ENCODE results near the gene SLC7A7.
"Not testable (repeated sequence)": the region's sequence is repeated elsewhere in the genome, so short reads cannot be mapped to it uniquely, and the experiment has no call there.

SLC7A7 gene

DNA sequence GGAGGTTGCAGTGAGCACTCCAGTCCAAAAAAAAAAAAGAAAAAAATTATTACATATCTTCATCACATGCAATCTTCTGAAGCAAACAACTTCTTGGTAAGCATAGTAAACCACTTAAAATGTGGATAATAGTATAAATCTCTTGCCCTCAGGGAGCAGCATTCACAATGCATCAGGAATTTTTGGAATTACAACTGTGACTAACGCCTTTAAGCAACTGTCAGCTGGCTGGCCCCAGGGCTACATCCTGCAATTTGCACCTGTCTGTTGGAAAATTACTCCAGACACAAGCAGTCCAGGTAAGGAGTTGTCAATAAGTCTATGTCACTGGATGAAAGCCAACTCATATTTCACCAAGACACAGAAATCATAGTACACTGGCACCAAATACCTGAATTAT is 5.5 kb upstream of the SLC7A7 start:
- no peak for DNase-seq

DNA sequence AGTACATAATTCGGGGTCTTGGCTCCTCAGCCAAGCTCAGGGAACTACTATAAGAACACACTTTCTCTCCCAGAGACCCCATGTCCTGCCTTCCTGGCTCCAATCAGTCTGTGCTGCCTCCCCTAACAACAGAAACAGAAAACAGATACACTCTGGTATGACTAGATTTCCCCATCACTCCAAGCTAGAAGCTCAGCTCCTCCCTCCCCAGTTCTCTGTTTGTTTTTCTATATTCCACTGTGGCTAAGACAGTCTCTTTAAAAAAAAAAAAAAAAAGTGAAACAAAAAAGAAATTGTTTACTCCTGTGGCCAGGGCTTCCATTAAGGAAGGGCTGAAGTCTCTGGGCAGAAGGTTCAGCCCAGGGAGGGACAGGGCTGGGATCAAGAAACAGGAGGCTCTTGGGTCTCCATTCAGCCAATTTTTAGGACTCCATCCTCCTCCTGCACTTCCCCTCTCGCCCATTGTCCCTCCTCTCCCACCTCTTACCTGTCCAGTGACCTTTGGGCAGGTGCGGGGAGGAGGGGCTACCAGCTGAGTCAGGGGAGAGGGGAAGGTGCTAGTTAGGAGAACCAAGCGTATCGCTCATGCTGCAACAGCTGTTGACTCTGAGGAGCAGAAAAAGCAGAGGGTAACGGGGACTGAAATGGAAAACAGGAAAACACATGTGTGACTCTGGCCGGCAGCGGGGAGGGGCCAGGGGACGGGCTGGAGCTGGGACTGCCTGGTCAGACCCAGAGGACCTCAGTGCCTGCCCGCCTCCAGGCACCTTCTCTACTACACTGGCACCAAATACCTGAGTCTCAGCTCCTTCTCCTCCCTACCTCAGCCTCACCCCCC is 4.1 kb upstream of the SLC7A7 start:
- DNase-seq = no peak

DNA sequence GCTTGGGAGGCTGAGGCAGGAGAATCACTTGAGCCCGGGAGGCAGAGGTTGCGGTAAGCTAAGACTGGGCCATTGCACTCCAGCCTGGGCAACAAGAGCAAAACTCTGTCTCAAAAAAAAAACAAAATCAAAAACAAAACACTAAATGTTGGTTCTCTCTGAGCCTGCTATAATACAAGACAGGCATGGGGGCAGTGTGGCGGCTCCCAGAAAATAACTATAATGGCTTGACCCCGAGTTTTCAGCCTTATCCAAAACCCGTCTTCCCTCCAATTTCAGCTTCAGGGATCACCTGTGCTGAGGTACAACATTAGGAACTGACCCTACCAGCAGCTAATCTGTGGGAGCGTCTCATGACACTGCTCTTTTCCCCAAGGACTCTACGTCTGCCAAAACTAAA is 862 bp downstream of the SLC7A7 start:
- DNase-seq = no peak

GRCh38 chr14:22813145-22813544 is 2.1 kb downstream of the SLC7A7 start:
- no peak for DNase-seq

GRCh38 chr14:22812744-22813143 is 2.5 kb downstream of the SLC7A7 start:
- no peak for DNase-seq

- DNase-seq = no peak
Observed at GRCh38 chr14:22811722-22812121, 3.5 kb downstream of the SLC7A7 start.

DNA sequence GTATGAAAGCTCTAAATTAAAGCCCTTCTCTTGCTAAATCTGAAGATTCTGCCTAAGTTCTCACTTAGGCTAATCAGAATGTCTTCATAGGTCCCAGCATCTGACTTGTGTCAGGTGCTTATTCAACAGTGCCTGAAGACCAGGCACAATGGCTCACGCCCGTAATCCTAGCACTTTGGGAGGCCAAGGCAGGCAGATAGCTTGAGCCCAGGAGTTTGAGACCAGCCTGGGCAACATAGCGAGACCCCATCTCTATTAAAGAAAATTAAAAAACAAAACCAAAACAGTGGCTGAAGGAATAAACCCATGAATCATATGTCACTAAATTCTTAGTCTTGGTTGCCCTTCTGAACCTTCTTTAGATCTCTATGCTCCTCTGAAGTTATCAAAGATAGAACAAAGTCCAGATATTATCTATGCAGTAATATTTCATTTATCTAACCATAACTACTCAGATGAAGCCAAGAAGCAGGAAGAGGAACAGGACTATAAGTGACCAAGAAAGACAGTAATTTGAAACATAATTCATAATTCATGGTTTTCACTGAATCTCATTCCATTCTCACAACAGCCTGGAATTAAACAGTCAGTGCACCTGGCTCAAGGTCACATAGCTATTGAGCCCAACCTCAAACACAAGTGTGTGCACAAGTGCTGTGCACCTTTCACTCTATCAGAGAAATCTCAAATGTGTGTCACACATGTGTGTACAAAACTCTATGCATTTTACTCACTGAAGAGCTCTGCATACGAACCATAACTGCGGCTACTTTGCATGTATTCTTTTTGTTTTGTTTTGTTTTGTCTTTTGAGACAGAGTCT is 6.6 kb downstream of the SLC7A7 start:
- DNase-seq = no peak

- DNase-seq = no peak
Observed at GRCh38 chr14:22807432-22808087, 7.7 kb downstream of the SLC7A7 start.

GRCh38 chr14:22805235-22805634 is 10.0 kb downstream of the SLC7A7 start:
- DNase-seq = not testable (repeated sequence)

GRCh38 chr14:22803687-22803974 is 11.6 kb downstream of the SLC7A7 start:
- DNase-seq = no peak

DNA sequence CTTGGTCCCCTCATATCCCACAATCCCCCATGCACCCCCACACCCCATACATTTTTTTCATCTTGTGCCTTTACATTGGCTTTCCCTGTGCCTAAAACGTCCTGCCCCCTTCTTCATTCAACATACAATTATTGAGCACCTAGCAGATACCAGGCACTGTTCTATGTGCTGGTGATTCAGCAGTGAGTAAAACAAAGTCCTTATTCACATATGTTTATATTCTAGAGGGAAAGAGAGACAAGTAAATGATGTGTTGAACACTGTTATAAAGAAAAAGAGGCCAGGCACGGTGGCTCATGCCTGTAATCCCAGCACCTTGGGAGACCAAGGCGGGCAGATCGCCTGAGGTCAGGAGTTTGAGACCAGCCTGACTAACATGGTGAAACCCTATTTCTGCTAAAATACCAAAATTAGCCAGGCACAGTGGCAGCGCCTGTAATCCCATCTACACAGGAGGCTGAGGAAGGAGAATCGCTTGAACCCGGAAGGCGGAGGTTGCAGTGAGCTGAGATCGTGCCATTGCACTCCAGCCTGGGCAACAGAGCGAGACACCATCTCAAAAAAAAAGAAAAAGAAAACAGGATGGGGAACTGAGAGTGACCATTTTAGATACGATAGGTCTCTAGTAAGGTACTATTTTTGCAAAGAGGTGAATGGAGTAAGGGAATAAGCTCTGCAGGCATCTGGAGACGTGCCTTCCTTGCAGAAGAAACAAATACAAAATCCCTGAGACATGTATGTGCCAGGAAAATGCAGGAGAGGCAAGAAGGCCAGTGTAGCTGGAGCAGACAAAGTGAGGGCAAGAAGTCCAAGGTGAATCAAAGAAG is 12.2 kb downstream of the SLC7A7 start:
- DNase-seq = no peak

GRCh38 chr14:22801716-22802115 is 13.5 kb downstream of the SLC7A7 start:
- DNase-seq = no peak

GRCh38 chr14:22800346-22800745 is 14.9 kb downstream of the SLC7A7 start:
- DNase-seq = no peak

- DNase-seq = no peak
Observed at GRCh38 chr14:22798528-22798927, 16.7 kb downstream of the SLC7A7 start.

DNA sequence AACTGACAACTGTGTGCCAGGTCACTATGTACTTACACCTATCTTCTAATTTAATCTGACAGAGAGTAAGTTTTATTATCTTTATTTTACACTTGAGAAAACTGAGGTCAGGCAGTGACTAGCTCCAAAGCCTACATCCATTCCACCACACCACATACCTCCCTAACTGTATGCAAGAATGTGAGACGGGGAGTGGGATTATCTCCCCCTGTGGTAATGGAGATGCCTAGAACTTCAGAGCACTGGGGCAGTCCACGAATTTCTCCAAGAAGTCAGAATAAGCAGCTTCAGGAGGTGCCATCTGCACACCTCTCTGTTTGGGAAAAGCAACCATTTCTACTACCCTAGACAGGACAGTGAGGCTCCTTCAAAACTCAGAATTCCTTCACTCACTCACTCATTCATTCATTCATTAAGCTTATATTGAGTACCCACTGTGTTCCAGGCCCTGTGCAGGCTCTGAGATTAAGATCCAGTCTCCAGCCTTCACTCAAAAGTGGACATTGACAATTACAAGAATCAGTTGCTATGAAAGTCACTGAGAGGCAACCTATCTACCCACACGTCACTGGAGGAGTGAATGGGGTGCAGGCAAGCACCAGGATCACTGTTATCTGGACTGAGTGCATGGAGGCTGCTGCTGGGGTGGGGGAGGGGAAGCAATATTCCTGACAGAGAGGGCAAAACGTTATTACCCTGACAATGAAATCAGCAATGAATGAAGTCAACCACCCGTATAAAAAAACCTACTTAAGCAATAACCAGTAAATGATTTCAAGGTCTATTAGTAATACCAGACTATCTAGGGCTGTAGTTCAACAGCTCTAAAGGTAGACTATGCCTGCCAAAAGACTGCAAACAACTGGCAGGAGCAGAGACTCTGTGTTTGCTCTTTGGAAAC is 18.0 kb downstream of the SLC7A7 start:
- DNase-seq = no peak

DNA sequence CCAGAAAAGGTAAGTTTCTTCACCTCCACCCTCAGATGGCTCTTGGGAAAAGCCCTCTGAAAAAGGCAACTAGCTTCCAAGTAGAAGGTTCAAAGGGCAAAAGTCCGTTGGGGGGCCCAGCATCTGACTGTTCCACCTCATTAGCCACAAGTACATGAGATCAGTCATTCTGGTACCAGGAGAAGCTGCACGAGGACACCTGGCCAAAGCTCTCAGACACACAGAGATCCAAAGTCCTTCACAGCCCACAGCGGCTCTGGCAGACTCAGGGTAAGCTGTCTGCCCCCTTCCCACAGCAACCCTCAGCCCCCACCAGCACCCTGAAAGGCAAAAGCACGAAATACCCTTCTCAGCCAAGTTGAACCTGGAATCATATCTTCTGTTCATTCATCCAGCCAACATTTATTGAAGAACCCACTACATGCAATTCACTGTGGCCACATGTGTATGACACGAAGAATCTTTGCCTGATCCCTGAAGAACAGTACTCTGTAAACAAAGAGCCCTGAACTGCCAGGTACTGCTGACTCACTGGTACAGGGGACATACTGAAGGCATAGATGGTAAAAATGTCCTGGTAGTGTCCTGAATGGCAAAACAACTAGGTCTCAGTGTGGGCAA is 19.0 kb downstream of the SLC7A7 start:
- DNase-seq = no peak

GRCh38 chr14:22794551-22794951 is 20.7 kb downstream of the SLC7A7 start:
- no peak for DNase-seq

DNA sequence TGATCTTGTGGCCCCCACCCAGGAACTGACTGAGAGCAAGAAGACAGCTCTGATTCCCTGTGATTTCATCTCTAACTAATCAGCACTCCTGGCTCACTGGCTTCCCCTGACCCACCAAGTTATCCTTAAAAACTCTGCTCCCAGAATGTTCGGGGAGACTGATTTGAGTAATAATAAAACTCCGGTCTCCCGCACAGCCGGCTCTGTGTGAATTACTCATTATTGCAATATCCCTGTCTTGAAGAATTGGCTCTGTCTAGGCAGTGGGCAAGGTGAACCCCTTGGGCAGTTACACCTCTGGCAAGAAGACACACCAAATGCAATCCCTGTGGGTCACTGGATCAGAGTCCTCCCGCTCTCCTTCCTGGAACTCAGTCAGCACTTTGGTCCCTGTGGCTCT is 21.3 kb downstream of the SLC7A7 start:
- no peak for DNase-seq

GRCh38 chr14:22793550-22793949 is 21.7 kb downstream of the SLC7A7 start:
- DNase-seq = not testable (repeated sequence)

DNA sequence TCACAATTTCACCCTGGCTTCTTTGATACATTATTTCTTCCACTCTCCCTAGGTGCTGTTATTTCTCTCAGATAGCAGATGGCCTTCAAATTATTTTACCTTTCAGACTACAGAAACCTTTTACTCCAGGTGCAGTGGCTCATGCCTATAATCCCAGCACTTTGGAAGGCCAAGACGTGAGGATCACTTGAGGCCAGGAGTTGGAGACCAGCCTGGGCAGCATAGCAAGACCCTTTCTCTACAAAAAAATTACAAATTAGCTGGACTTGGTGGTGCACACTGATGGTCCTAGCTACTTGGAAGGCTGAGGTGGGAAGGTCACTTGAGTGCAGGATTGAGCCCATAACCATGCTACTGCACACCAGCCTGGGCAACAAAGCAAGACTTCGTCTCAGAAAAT is 23.1 kb downstream of the SLC7A7 start:
- DNase-seq = no peak

GRCh38 chr14:22791301-22791700 is 23.9 kb downstream of the SLC7A7 start:
- no peak for DNase-seq
